GM06990 (cell line): ENCODE measurements around the gene KRT34.
A peak's percentile ranks its signal among the peaks of the same experiment; 100 is the strongest.

Source experiments
- DNase-seq: peaks from one replicate; pipeline ENCODE4 v3.0.0-alpha.2; 2011; ENCODE audit not compliant: insufficient read length; ENCODE audit errors: extremely low read depth
- H3K27me3 ChIP-seq: replicated peaks from 2 replicates; pipeline ENCODE4 v1.6.0; 2011; ENCODE audit warnings: low read length; ENCODE audit not compliant: control insufficient read depth, insufficient read depth
- H3K36me3 ChIP-seq: 2 replicates; pipeline ENCODE4 v1.5.1; 2011; ENCODE audit warnings: low read length; ENCODE audit not compliant: control insufficient read depth, insufficient read depth
- H3K4me3 ChIP-seq: replicated peaks from 2 replicates; pipeline ENCODE4 v1.5.1; 2011; ENCODE audit warnings: low read depth, mild to moderate bottlenecking, control low read depth, low read length
- CTCF ChIP-seq: IDR thresholded peaks from 2 replicates; pipeline ENCODE4 v1.5.1; 2011; ENCODE audit warnings: low read length, control low read depth, mild to moderate bottlenecking, inconsistent platforms; ENCODE audit not compliant: insufficient read depth, poor library complexity, severe bottlenecking

Gene KRT34

GRCh38 chr17:41332239-41332638, 49.9 kb downstream of the KRT34 start:
- no peak for DNase-seq
- Histone ChIP-seq H3K27me3 (no peaks in the 10 kb centered on the region; the same call in 1 of the 2 replicates), H3K36me3 (no peaks in the 10 kb centered on the region), H3K4me3 (no peak overlapping the region)
- TF ChIP-seq CTCF: no peak

GRCh38 chr17:41331606-41332005, 50.5 kb downstream of the KRT34 start:
- Histone ChIP-seq H3K4me3 (no peak overlapping the region), H3K27me3 (no peaks in the 10 kb centered on the region; the same call in 1 of the 2 replicates), H3K36me3 (no peaks in the 10 kb centered on the region)
- TF ChIP-seq CTCF: no peak
- no peak for DNase-seq

GRCh38 chr17:41329279-41329948, 52.7 kb downstream of the KRT34 start:
- no peak overlapping the region for H3K4me3 ChIP-seq
- H3K36me3 ChIP-seq: no peaks in the 10 kb centered on the region
- TF ChIP-seq CTCF: peak; percentile 37
- no peak for DNase-seq
- H3K27me3 ChIP-seq: no peaks in the 10 kb centered on the region; the same call in 1 of the 2 replicates

GRCh38 chr17:41328207-41328606, 53.9 kb downstream of the KRT34 start:
- Histone ChIP-seq H3K4me3 (no peak overlapping the region), H3K36me3 (no peaks in the 10 kb centered on the region), H3K27me3 (no peaks in the 10 kb centered on the region; the same call in 1 of the 2 replicates)
- TF ChIP-seq CTCF: no peak
- DNase-seq: no peak
